Spleen (tissue), 11 donors: ENCODE data around the gene CITED4. TPM values are rescaled to one million over a fixed set of nuclear protein-coding genes. Genes with fewer than 3 reads are reported as not detected.

ENCODE experiments used
- DNase-seq: peaks from one replicate; pipeline ENCODE4 v3.0.0-alpha.2; 2020
- H3K27ac ChIP-seq, 8 donors: fragments of 200-600 bp; sonication (generic) in 7 of 8; 1 replicate in 4 of 8; 2 replicates in 4 of 8; pipeline versions ENCODE4 v1.5.0 to v1.8.0; 2016 to 2021; ENCODE audit warnings: inconsistent platforms in 4 of 8, mild to moderate bottlenecking in 4 of 8, moderate library complexity in 1 of 8
- H3K27me3 ChIP-seq, 7 donors: fragments of 200-600 bp; sonication (generic) in 6 of 7; replicated peaks in 1 of 7; 1 replicate in 4 of 7; 2 replicates in 3 of 7; pipeline versions ENCODE4 v1.5.0 to v1.8.0; 2016 to 2021; ENCODE audit warnings: inconsistent platforms in 3 of 7, mild to moderate bottlenecking in 1 of 7
- H3K36me3 ChIP-seq, 6 donors: fragments of 200-600 bp; sonication (generic) in 5 of 6; 1 replicate in 4 of 6; 2 replicates in 2 of 6; pipeline versions ENCODE4 v1.5.0 to v1.8.0; 2016 to 2021; ENCODE audit warnings: inconsistent platforms in 2 of 6
- H3K4me1 ChIP-seq, 6 donors: fragments of 200-600 bp; sonication (generic) in 5 of 6; 1 replicate in 3 of 6; 2 replicates in 3 of 6; pipeline versions ENCODE4 v1.5.0 to v1.8.0; 2016 to 2021; ENCODE audit warnings: inconsistent platforms in 3 of 6
- H3K4me3 ChIP-seq, 8 donors: fragments of 200-600 bp; sonication (generic) in 7 of 8; 1 replicate in 4 of 8; 2 replicates in 4 of 8; pipeline versions ENCODE4 v1.5.0 to v1.8.0; 2016 to 2021; ENCODE audit warnings: inconsistent platforms in 4 of 8, mild to moderate bottlenecking in 4 of 8, moderate library complexity in 2 of 8
- H3K9me3 ChIP-seq, 8 donors: fragments of 200-600 bp; sonication (generic) in 7 of 8; 1 replicate in 4 of 8; 2 replicates in 4 of 8; pipeline versions ENCODE4 v1.5.0 to v1.8.0; 2016 to 2021; ENCODE audit warnings: inconsistent platforms in 4 of 8
- POLR2A ChIP-seq, 3 donors: fragments of 450-650 bp; IDR thresholded peaks; one replicate each; pipeline ENCODE4 v1.5.1; 2017; ENCODE audit warnings: antibody characterized with exemption in 3 of 3, mild to moderate bottlenecking in 1 of 3
- POLR2AphosphoS5 ChIP-seq, 3 donors: sonication (generic); formaldehyde crosslinking; IDR thresholded peaks; one replicate each; pipeline ENCODE4 v1.5.1; 2017; ENCODE audit warnings: antibody characterized with exemption in 3 of 3
- WGBS, 5 donors: extraction: QIAGEN DNeasy Blood & Tissue Kit in 3 of 5; methylation state at CpG; one replicate each; pipeline versions ENCODE4 v1.1.5 to v1.1.7; 2013 to 2018; 5-methylcytosine and 5-hydroxymethylcytosine counted together
- intact Hi-C: fragments of 100-400 bp; cut with DNase I; formaldehyde crosslinking; loops from one replicate; pipeline ENCODE4 v1.15.0; 2023; ENCODE audit warnings: low total_unique reads
- polyA plus RNA-seq, 3 donors: library from polyadenylated mRNA; stranded (reverse); fragments of 200-250 nt; gene quantifications; one replicate each; pipeline ENCODE4 v1.2.1, GENCODE V29; 2013
- total RNA-seq, 7 donors: library from RNA; depleted of rRNA in 3 of 7; stranded (reverse); fragments of >200 nt in 3 of 7; fragmentation: NEBNext Ultra II Directional in 4 of 7; extraction: Animal tissue kit (Norgen Biotek cat#: 25700) in 4 of 7; gene quantifications; one replicate each; pipeline versions ENCODE4 v1.1.0 to v1.2.1, GENCODE V29; 2016 to 2021
- TF ChIP-seq, protein P1 (sequence below), 11 experiments: fragments of 200-600 bp in 7 of 11; fragments of 450-650 bp in 4 of 11; sonication (generic) in 4 of 11; IDR thresholded peaks in 8 of 11; conservative IDR thresholded peaks in 3 of 11; 1 replicate in 7 of 11; 2 replicates in 4 of 11; pipeline versions ENCODE4 v1.4.0 to v1.8.0; 2016 to 2021; ENCODE audit warnings: antibody characterized with exemption in 11 of 11, inconsistent platforms in 4 of 11, mild to moderate bottlenecking in 1 of 11
- donor health status: healthy with polysubstance abuse.
- donor health status: DM: no; HTN: no; CAD: no; lungs with moderate emphysema.
- donor health status: DM: no; HTN: no; CAD: no.
- donor health status: Bipolar disorder and iron deficiency.
- donor health status: healthy.
- donor health status: DM: no; HTN: no; CAD: no.
- donor health status: DM: yes; HTN: yes; CAD: no.

Gene CITED4
- total and polyA plus RNA-seq, 10 donors = 10.0 to 98.8 (median 46.8) TPM

- 62 to 87% (median 84%) methylated on average over 5 of the region's 5 CpGs for WGBS, 5 donors
Measured at GRCh38 chr1:40844079-40844478, 18.1 kb downstream of the CITED4 start.

GRCh38 chr1:40842691-40843090 is 19.5 kb downstream of the CITED4 start:
- Histone ChIP-seq H3K4me3 (no peak overlapping the region), H3K4me1 (peaks cover 0 to 18% (median 5%) of the 10 kb centered on the region in 6 donors), H3K9me3 (peaks cover 0 to 7% (median 2%) of the 10 kb centered on the region in 8 donors), H3K27me3 (peaks cover 0 to 13% (median 0%) of the 10 kb centered on the region in 7 donors), H3K36me3 (no peaks in the 10 kb centered on the region), H3K27ac (no peak overlapping the region)
- 95 to 99% (median 96%) methylated on average over 3 of the region's 3 CpGs for WGBS, 5 donors
- peak; percentile 1 for DNase-seq
- intact Hi-C loops = no loop called here
- TF ChIP-seq, protein P1, sequence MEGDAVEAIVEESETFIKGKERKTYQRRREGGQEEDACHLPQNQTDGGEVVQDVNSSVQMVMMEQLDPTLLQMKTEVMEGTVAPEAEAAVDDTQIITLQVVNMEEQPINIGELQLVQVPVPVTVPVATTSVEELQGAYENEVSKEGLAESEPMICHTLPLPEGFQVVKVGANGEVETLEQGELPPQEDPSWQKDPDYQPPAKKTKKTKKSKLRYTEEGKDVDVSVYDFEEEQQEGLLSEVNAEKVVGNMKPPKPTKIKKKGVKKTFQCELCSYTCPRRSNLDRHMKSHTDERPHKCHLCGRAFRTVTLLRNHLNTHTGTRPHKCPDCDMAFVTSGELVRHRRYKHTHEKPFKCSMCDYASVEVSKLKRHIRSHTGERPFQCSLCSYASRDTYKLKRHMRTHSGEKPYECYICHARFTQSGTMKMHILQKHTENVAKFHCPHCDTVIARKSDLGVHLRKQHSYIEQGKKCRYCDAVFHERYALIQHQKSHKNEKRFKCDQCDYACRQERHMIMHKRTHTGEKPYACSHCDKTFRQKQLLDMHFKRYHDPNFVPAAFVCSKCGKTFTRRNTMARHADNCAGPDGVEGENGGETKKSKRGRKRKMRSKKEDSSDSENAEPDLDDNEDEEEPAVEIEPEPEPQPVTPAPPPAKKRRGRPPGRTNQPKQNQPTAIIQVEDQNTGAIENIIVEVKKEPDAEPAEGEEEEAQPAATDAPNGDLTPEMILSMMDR (IDR thresholded peaks at IDR 0.05 in 8 of 11, conservative IDR thresholded peaks at IDR 0.05 in 3 of 11) = no peak
- no peak for TF ChIP-seq POLR2A (IDR thresholded peaks at IDR 0.05)
- TF ChIP-seq POLR2AphosphoS5 (IDR thresholded peaks at IDR 0.05) = no peak

More at GRCh38 chr1:40844079-40844478, 18.1 kb downstream of the CITED4 start:
- intact Hi-C loops = no loop called here
- Histone ChIP-seq H3K36me3 (no peaks in the 10 kb centered on the region), H3K9me3 (peaks cover 0 to 7% (median 2%) of the 10 kb centered on the region in 8 donors), H3K27me3 (peaks cover 0 to 7% (median 0%) of the 10 kb centered on the region in 7 donors), H3K4me3 (no peak overlapping the region), H3K27ac (no peak overlapping the region), H3K4me1 (peaks cover 0 to 21% (median 5%) of the 10 kb centered on the region in 6 donors)
- TF ChIP-seq, protein P1 (IDR thresholded peaks at IDR 0.05 in 8 of 11, conservative IDR thresholded peaks at IDR 0.05 in 3 of 11) = no peak
- TF ChIP-seq POLR2A (IDR thresholded peaks at IDR 0.05) (no peak), POLR2AphosphoS5 (IDR thresholded peaks at IDR 0.05) (no peak)
- DNase-seq = peak; percentile 6

- Histone ChIP-seq H3K27ac (no peak overlapping the region), H3K27me3 (peaks cover 0 to 17% (median 0%) of the 10 kb centered on the region in 7 donors), H3K4me1 (peaks cover 0 to 18% (median 5%) of the 10 kb centered on the region in 6 donors), H3K36me3 (no peaks in the 10 kb centered on the region), H3K9me3 (peaks cover 0 to 7% (median 2%) of the 10 kb centered on the region in 8 donors), H3K4me3 (no peak overlapping the region)
- TF ChIP-seq, protein P1 (IDR thresholded peaks at IDR 0.05 in 8 of 11, conservative IDR thresholded peaks at IDR 0.05 in 3 of 11) = no peak
- no peak for TF ChIP-seq POLR2AphosphoS5 (IDR thresholded peaks at IDR 0.05)
- intact Hi-C loops = no loop called here
- WGBS, 5 donors = 69 to 96% (median 73%) methylated on average over 4 of the region's 4 CpGs
- DNase-seq = peak; percentile 1
Measured at GRCh38 chr1:40842207-40842606, 20.0 kb downstream of the CITED4 start.

DNA sequence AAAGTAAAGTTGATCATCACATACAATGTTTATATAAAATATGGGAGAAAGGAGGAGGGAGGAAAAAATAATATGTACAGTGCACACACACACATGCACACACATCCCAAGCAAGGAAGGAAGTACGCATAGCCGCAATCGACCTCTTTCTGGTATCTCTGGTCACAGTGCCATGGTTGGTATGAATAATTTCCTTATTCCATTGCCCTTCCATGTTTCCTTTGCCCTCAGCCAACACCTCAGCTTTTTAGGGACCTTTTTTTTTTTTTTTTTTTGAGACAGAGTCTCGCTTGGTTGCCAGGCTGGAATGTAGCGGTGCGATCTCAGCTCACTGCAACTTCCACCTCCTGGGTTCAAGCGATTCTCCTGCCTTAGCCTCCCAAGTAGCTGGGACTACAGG is 20.6 kb downstream of the CITED4 start:
- H3K27ac ChIP-seq = no peak overlapping the region
- H3K4me3 ChIP-seq = no peak overlapping the region
- peaks cover 0 to 17% (median 0%) of the 10 kb centered on the region in 7 donors for H3K27me3 ChIP-seq
- 60 to 84% (median 70%) methylated on average over 7 of the region's 7 CpGs for WGBS, 5 donors
- H3K36me3 ChIP-seq = no peaks in the 10 kb centered on the region
- DNase-seq = peak; percentile 1
- TF ChIP-seq, protein P1 (IDR thresholded peaks at IDR 0.05 in 8 of 11, conservative IDR thresholded peaks at IDR 0.05 in 3 of 11) = no peak
- TF ChIP-seq POLR2AphosphoS5 (IDR thresholded peaks at IDR 0.05) = no peak
- no peak for TF ChIP-seq POLR2A (IDR thresholded peaks at IDR 0.05)
- H3K4me1 ChIP-seq = peaks cover 0 to 18% (median 5%) of the 10 kb centered on the region in 6 donors
- H3K9me3 ChIP-seq = peaks cover 0 to 7% (median 2%) of the 10 kb centered on the region in 8 donors
- intact Hi-C loops = no loop called here
